MCF 10A (cell line): ENCODE results near the gene NISCH. TPM values are rescaled to one million over a fixed set of nuclear protein-coding genes. Genes with fewer than 3 reads are reported as not detected.

ENCODE experiments used
- BruUV-seq: library from RNA; stranded (reverse); fragments of 400-500 nt; replicated peaks from 2 replicates; lab custom pipeline; 2021; lab: Mats Ljungman, UMichigan
- CTCF ChIA-PET: fragments of 300-600 bp; sonication (Branson Sonifier 250); formaldehyde crosslinking; extraction: SDS; loops from one replicate; lab custom pipeline; 2021; ENCODE audit warnings: antibody characterized with exemption, inconsistent platforms; lab: Yijun Ruan, JAX
- POLR2A ChIA-PET: fragments of 300-600, 350-650 bp; sonication (Branson Sonifier 250); formaldehyde crosslinking; extraction: SDS; loops from one replicate; lab custom pipeline; 2020; ENCODE audit warnings: antibody characterized with exemption, inconsistent platforms; lab: Yijun Ruan, JAX
- DNase-seq: peaks from one replicate; pipeline ENCODE4 v3.0.0-alpha.2; 2018; ENCODE audit not compliant: unreplicated experiment
- H3K27ac Mint-ChIP-seq: one replicate; pipeline ENCODE4 v1.8.0; 2022; ENCODE audit warnings: mild to moderate bottlenecking, low read depth, mixed read lengths; ENCODE audit not compliant: unreplicated experiment
- H3K27me3 Mint-ChIP-seq: one replicate; pipeline ENCODE4 v1.8.0; 2022; ENCODE audit warnings: mixed read lengths; ENCODE audit not compliant: insufficient read depth, unreplicated experiment
- H3K36me3 Mint-ChIP-seq: one replicate; pipeline ENCODE4 v1.8.0; 2022; ENCODE audit warnings: mild to moderate bottlenecking, moderate library complexity, mixed read lengths; ENCODE audit not compliant: insufficient read depth, unreplicated experiment
- H3K4me1 Mint-ChIP-seq: one replicate; pipeline ENCODE4 v1.8.0; 2022; ENCODE audit warnings: mixed read lengths; ENCODE audit not compliant: insufficient read depth, unreplicated experiment
- H3K4me3 Mint-ChIP-seq: one replicate; pipeline ENCODE4 v1.8.0; 2022; ENCODE audit warnings: mild to moderate bottlenecking, moderate library complexity, mixed read lengths; ENCODE audit not compliant: unreplicated experiment
- H3K9me3 Mint-ChIP-seq: one replicate; pipeline ENCODE4 v1.8.0; 2022; ENCODE audit warnings: mixed read lengths; ENCODE audit not compliant: unreplicated experiment
- CTCF ChIP-seq: fragments of 200-600 bp; IDR thresholded peaks from one replicate; pipeline ENCODE4 v1.8.0; 2022; ENCODE audit warnings: antibody characterized with exemption, mild to moderate bottlenecking; ENCODE audit not compliant: unreplicated experiment
- intact Hi-C: fragments of 100-400 bp; cut with micrococcal nuclease; formaldehyde crosslinking; loops from 2 replicates; pipeline ENCODE4 v1.14.1; 2022
- total RNA-seq: library from RNA; stranded (reverse); gene quantifications from 2 replicates; pipeline ENCODE4 v1.2.3, GENCODE V29; 2022

NISCH gene
- total RNA-seq, 1 experiment from 2014 or later = 60.5 TPM

- POLR2A ChIA-PET = no interaction called here
- Mint-ChIP-seq H3K27me3 (no peaks in the 10 kb centered on the region), H3K4me1 (peaks cover 8% of the 10 kb centered on the region), H3K9me3 (no peaks in the 10 kb centered on the region), H3K4me3 (no peak overlapping the region), H3K36me3 (no peaks in the 10 kb centered on the region), H3K27ac (no peak overlapping the region)
- no peak for TF ChIP-seq CTCF
- no TSS peak for BruUV-seq
- intact Hi-C loops = no loop called here
- peak; percentile 72 for DNase-seq
- CTCF ChIA-PET = interaction anchor here (0.7 to 17.8 kb wide), 4 partner anchors 9 to 26 kb away, joined by 3 to 278 read pairs (median 19); partner anchors contain the start of gene SEMA3G
Observed at GRCh38 chr3:52437326-52438103, 17.9 kb upstream of the NISCH start.

- H3K4me1 Mint-ChIP-seq = peaks cover 8% of the 10 kb centered on the region
- no TSS peak for BruUV-seq
- intact Hi-C loops = no loop called here
- H3K27me3 Mint-ChIP-seq = no peaks in the 10 kb centered on the region
- H3K36me3 Mint-ChIP-seq = no peaks in the 10 kb centered on the region
- CTCF ChIA-PET = interaction anchor here (5.5 to 17.8 kb wide), 2 partner anchors 8 to 9 kb away, joined by 35 to 278 read pairs; partner anchors contain the start of gene SEMA3G
- H3K9me3 Mint-ChIP-seq = no peaks in the 10 kb centered on the region
- POLR2A ChIA-PET = no interaction called here
- TF ChIP-seq CTCF = no peak
- no peak for DNase-seq
- no peak overlapping the region for H3K4me3 Mint-ChIP-seq
- H3K27ac Mint-ChIP-seq = no peak overlapping the region
Observed at GRCh38 chr3:52438104-52438376, 17.4 kb upstream of the NISCH start.

DNA sequence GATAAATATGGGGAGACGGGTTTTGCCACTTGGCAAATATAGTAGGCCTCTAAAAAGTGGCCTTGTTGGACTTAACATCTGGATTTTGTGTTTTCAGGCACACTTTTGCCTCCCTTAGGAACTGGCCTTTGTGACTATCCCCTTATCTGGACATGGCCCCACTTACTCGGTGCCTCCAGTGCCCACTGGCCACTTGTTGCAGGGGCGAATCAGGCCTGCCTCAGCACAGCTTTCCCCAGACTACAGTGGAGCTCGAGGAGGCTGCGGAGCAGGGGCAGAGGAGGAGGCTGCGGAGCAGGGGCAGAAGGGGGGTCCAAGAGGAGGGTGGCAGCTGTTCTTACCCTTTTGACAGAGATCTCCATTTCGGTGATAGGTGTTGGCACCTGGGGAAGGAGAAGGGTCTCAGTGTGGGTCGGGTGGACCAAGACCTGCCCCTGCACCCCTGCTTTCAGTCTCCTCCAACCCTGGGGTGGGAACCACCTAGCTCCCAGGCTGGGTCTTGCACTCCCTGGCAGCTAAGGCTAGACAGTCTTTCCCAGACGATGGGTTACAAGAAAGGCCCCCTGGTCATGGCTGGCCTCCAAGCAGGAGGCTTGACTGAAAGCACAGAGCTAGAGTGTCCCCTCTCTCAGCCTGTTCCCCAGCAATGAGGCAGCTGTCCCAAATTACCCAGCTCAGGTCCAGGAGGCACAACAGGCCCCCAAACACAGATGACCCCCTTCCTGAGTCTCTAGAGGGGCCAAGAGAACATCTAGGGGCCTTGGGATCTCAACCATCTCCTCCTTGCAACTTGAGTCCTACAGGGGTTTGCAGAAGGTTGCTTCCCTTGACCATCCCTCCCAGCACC, 16.6 kb upstream of the NISCH start:
- no TSS peak for BruUV-seq
- no peak for TF ChIP-seq CTCF

More for the DNA sequence above, 16.6 kb upstream of the NISCH start:
- Mint-ChIP-seq H3K9me3 (no peaks in the 10 kb centered on the region), H3K4me3 (no peak overlapping the region), H3K36me3 (no peaks in the 10 kb centered on the region), H3K27ac (no peak overlapping the region), H3K27me3 (no peaks in the 10 kb centered on the region), H3K4me1 (peaks cover 7% of the 10 kb centered on the region)
- POLR2A ChIA-PET = interaction anchor here (1.2 kb wide), 1 partner anchor 10 kb away, joined by 3 read pairs; no protein-coding TSS in a partner anchor
- DNase-seq = no peak
- intact Hi-C loops = no loop called here
- CTCF ChIA-PET = interaction anchor here (0.7 to 5.5 kb wide), 5 partner anchors 9 to 27 kb away, joined by 3 to 35 read pairs (median 5); no protein-coding TSS in a partner anchor
